H1 (cell line): ENCODE measurements around the gene SMARCA2. TPM values are rescaled to one million over a fixed set of nuclear protein-coding genes. Genes with fewer than 3 reads are reported as not detected.

Experiments used
- BCL11A ChIP-seq, 2 experiments: IDR thresholded peaks; one replicate each; pipeline ENCODE4 v1.6.1; 2011; ENCODE audit warnings: low read depth in 2 of 2, low read length in 2 of 2, mild to moderate bottlenecking in 2 of 2
- BRCA1 ChIP-seq: IDR thresholded peaks from 2 replicates; pipeline ENCODE4 v1.6.1; 2012; ENCODE audit warnings: low read depth, low read length, improper control_type of control experiment
- CEBPB ChIP-seq: IDR thresholded peaks from 2 replicates; pipeline ENCODE4 v1.6.1; 2012; ENCODE audit warnings: low read depth, low read length
- CHD1 ChIP-seq: IDR thresholded peaks from 2 replicates; pipeline ENCODE4 v1.6.1; 2012; ENCODE audit warnings: low read depth, low read length, improper control_type of control experiment
- CHD2 ChIP-seq: IDR thresholded peaks from 2 replicates; pipeline ENCODE4 v1.6.1; 2012; ENCODE audit warnings: low read length, improper control_type of control experiment
- CREB1 ChIP-seq: IDR thresholded peaks from 2 replicates; pipeline ENCODE4 v1.6.1; 2012; ENCODE audit warnings: inconsistent platforms
- CTBP2 ChIP-seq: IDR thresholded peaks from 2 replicates; pipeline ENCODE4 v1.7.0; 2011; ENCODE audit warnings: borderline replicate concordance, mild to moderate bottlenecking, moderate library complexity, mixed read lengths, low read length; ENCODE audit not compliant: insufficient read depth, insufficient read length
- EGR1 ChIP-seq: IDR thresholded peaks from 2 replicates; pipeline ENCODE4 v1.6.1; 2011; ENCODE audit warnings: low read depth, low read length, borderline replicate concordance
- GABPA ChIP-seq: IDR thresholded peaks from 2 replicates; pipeline ENCODE4 v1.6.1; 2011; ENCODE audit warnings: mild to moderate bottlenecking, low read length, moderate library complexity, borderline replicate concordance; ENCODE audit not compliant: insufficient read depth
- HDAC6 ChIP-seq: IDR thresholded peaks from one replicate; pipeline ENCODE4 v1.7.1; 2012; ENCODE audit warnings: low read depth, mild to moderate bottlenecking, inconsistent platforms, low read length, moderate library complexity
- JUND ChIP-seq: IDR thresholded peaks from 2 replicates; pipeline ENCODE4 v1.6.1; 2011; ENCODE audit warnings: mild to moderate bottlenecking, improper control_type of control experiment, low read length
- KDM5A ChIP-seq: fragments of 200-600 bp; IDR thresholded peaks from 2 replicates; pipeline ENCODE4 v1.7.1; 2012; ENCODE audit warnings: mild to moderate bottlenecking, low read length, inconsistent platforms, mixed read lengths
- POLR2A ChIP-seq, 2 experiments: IDR thresholded peaks; 1 replicate in 1 of 2; 2 replicates in 1 of 2; pipeline ENCODE4 v1.6.1; 2011; ENCODE audit warnings: low read depth in 2 of 2, low read length in 2 of 2, mild to moderate bottlenecking in 2 of 2; ENCODE audit errors: control extremely low read depth in 1 of 2
- POU5F1 ChIP-seq: IDR thresholded peaks from 2 replicates; pipeline ENCODE4 v1.6.1; 2011; ENCODE audit warnings: low read depth, mild to moderate bottlenecking, low read length, moderate library complexity
- SP1 ChIP-seq: IDR thresholded peaks from 2 replicates; pipeline ENCODE4 v1.6.1; 2011; ENCODE audit warnings: low read depth, low read length
- SP2 ChIP-seq: IDR thresholded peaks from 2 replicates; pipeline ENCODE4 v1.6.1; 2012; ENCODE audit warnings: mild to moderate bottlenecking, low read length, inconsistent platforms
- YY1 ChIP-seq: IDR thresholded peaks from 2 replicates; pipeline ENCODE4 v1.6.1; 2011; ENCODE audit warnings: low read depth, mild to moderate bottlenecking, low read length
- ZNF274 ChIP-seq: IDR thresholded peaks from 2 replicates; pipeline ENCODE4 v1.7.0; 2012; ENCODE audit warnings: low read length, borderline replicate concordance; ENCODE audit errors: extremely low read depth
- polyA plus RNA-seq, 7 experiments: library from polyadenylated mRNA; depleted of rRNA in 3 of 7; stranded (reverse) in 5 of 7; unstranded in 2 of 7; fragments of >200 nt in 5 of 7; fragments of 200-250 nt in 2 of 7; gene quantifications; 1 replicate in 5 of 7; 2 replicates in 1 of 7; 4 replicates in 1 of 7; pipeline versions ENCODE4 v1.2.1 to v1.2.3, GENCODE V29; 2011 to 2013; ENCODE audit warnings: missing spikeins in 2 of 7, mixed read lengths in 2 of 7
- total RNA-seq: library from RNA; stranded (reverse); fragmentation: NEBNext Ultra II Directional; extraction: Animal tissue kit (Norgen Biotek cat#: 25700); gene quantifications from 2 replicates; pipeline ENCODE4 v1.2.1, GENCODE V29; 2021
- TF ChIP-seq, protein P1 (sequence below), 3 experiments: IDR thresholded peaks; 1 replicate in 2 of 3; 2 replicates in 1 of 3; pipeline versions ENCODE4 v1.5.1 to v1.6.1; 2011; ENCODE audit warnings: low read length in 3 of 3, mild to moderate bottlenecking in 3 of 3, inconsistent platforms in 2 of 3, low read depth in 1 of 3, moderate library complexity in 1 of 3; ENCODE audit not compliant: insufficient read depth in 1 of 3; ENCODE audit errors: control extremely low read depth in 1 of 3
- TF ChIP-seq, protein P2 (sequence below): IDR thresholded peaks from 2 replicates; pipeline ENCODE4 v1.6.1; 2011; ENCODE audit warnings: low read length, improper control_type of control experiment

The SMARCA2 gene
- total and polyA plus RNA-seq, 2 of the 8 experiments (the other 6 are each of a cell fraction or from before 2014, with no cell fraction given) = 6.3 to 21.7 TPM

- TF ChIP-seq, protein P1, sequence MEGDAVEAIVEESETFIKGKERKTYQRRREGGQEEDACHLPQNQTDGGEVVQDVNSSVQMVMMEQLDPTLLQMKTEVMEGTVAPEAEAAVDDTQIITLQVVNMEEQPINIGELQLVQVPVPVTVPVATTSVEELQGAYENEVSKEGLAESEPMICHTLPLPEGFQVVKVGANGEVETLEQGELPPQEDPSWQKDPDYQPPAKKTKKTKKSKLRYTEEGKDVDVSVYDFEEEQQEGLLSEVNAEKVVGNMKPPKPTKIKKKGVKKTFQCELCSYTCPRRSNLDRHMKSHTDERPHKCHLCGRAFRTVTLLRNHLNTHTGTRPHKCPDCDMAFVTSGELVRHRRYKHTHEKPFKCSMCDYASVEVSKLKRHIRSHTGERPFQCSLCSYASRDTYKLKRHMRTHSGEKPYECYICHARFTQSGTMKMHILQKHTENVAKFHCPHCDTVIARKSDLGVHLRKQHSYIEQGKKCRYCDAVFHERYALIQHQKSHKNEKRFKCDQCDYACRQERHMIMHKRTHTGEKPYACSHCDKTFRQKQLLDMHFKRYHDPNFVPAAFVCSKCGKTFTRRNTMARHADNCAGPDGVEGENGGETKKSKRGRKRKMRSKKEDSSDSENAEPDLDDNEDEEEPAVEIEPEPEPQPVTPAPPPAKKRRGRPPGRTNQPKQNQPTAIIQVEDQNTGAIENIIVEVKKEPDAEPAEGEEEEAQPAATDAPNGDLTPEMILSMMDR (IDR thresholded peaks at IDR 0.05; ENCODE audit: control extremely low read depth in 1 of 3, insufficient read depth in 1 of 3, low read depth in 1 of 3, low read length in 3 of 3) = no peak
- TF ChIP-seq CREB1 (peak; percentile 71), BCL11A (IDR thresholded peaks at IDR 0.05; ENCODE audit: low read depth in 2 of 2, low read length in 2 of 2) (no peak), POU5F1 (no peak), SP2 (no peak), EGR1 (peak; percentile 88), HDAC6 (no peak), POLR2A (IDR thresholded peaks at IDR 0.05; ENCODE audit: control extremely low read depth in 1 of 2, low read depth in 2 of 2, low read length in 2 of 2) (peak; percentile 74), KDM5A (no peak), JUND (peak; percentile 65), BRCA1 (no peak), CHD1 (no peak), GABPA (0 out of 2 replicates have a peak, but pooled peaks have one; percentile 39), CTBP2 (peak; percentile 53), YY1 (peak; percentile 84), ZNF274 (no peak), CEBPB (0 out of 2 replicates have a peak, but pooled peaks have one; percentile 29), SP1 (peak; percentile 100), CHD2 (no peak)
- TF ChIP-seq, protein P2, sequence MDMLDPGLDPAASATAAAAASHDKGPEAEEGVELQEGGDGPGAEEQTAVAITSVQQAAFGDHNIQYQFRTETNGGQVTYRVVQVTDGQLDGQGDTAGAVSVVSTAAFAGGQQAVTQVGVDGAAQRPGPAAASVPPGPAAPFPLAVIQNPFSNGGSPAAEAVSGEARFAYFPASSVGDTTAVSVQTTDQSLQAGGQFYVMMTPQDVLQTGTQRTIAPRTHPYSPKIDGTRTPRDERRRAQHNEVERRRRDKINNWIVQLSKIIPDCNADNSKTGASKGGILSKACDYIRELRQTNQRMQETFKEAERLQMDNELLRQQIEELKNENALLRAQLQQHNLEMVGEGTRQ = 0 out of 2 replicates have a peak, but pooled peaks have one; percentile 11
Observed at GRCh38 chr9:2241836-2242741, 226.9 kb downstream of the SMARCA2 start (continued).
